ENCODE data around the gene BRF1.
A peak's percentile ranks its signal among the peaks of the same experiment; 100 is the strongest.
"Not testable (repeated sequence)": the region's sequence is repeated elsewhere in the genome, so short reads cannot be mapped to it uniquely, and the experiment has no call there.

BRF1 gene

GRCh38 chr14:105315941-105316576, 15.3 kb upstream of the BRF1 start:
- no peak for DNase-seq (ENCODE audit: low read depth in 2 of 2)

GRCh38 chr14:105315211-105315721, 14.5 kb upstream of the BRF1 start:
- DNase-seq (ENCODE audit: low read depth in 2 of 2), result no peak

GRCh38 chr14:105314287-105315200, 13.7 kb upstream of the BRF1 start, which contains the start of gene PACS2:
PACS2 (plus strand) TSS chr14:105314748; CDS start chr14:105314919, 171 bp downstream.
- DNase-seq (ENCODE audit: low read depth in 2 of 2), result peak; percentile 50 to 63

GRCh38 chr14:105313381-105314286, 12.8 kb upstream of the BRF1 start:
- DNase-seq (ENCODE audit: low read depth in 2 of 2), result peak in 1 of 2 donors; percentile 26

- no peak for DNase-seq (ENCODE audit: low read depth in 2 of 2)
Observed at GRCh38 chr14:105312973-105313372, 12.2 kb upstream of the BRF1 start.

- DNase-seq (ENCODE audit: low read depth in 2 of 2), result no peak
Observed at GRCh38 chr14:105311838-105312237, 11.0 kb upstream of the BRF1 start.

GRCh38 chr14:105309371-105309770, 8.6 kb upstream of the BRF1 start:
- DNase-seq (ENCODE audit: low read depth in 2 of 2), result no peak

GRCh38 chr14:105307052-105307727, 6.4 kb upstream of the BRF1 start:
- no peak for DNase-seq (ENCODE audit: low read depth in 2 of 2)

GRCh38 chr14:105305791-105306190, 5.0 kb upstream of the BRF1 start:
- DNase-seq (ENCODE audit: low read depth in 2 of 2), result no peak

- DNase-seq (ENCODE audit: low read depth in 2 of 2), result no peak
Observed at GRCh38 chr14:105305345-105305744, 4.5 kb upstream of the BRF1 start.

- no peak for DNase-seq (ENCODE audit: low read depth in 2 of 2)
Observed at GRCh38 chr14:105304565-105304964, 3.8 kb upstream of the BRF1 start.

- no peak for DNase-seq (ENCODE audit: low read depth in 2 of 2)
Observed at GRCh38 chr14:105303949-105304348, 3.1 kb upstream of the BRF1 start.

- DNase-seq (ENCODE audit: low read depth in 2 of 2), result not testable (repeated sequence)
Observed at GRCh38 chr14:105301915-105302249, 1.1 kb upstream of the BRF1 start.

- peak; percentile 99 for DNase-seq (ENCODE audit: low read depth in 2 of 2)
Observed at GRCh38 chr14:105301103-105301914, 508 bp upstream of the BRF1 start.

GRCh38 chr14:105299654-105300541, 903 bp downstream of the BRF1 start:
- no peak for DNase-seq (ENCODE audit: low read depth in 2 of 2)

- not testable (repeated sequence) for DNase-seq (ENCODE audit: low read depth in 2 of 2)
Observed at GRCh38 chr14:105297311-105297710, 3.5 kb downstream of the BRF1 start.

- peak; percentile 31 to 36 for DNase-seq (ENCODE audit: low read depth in 2 of 2)
Observed at GRCh38 chr14:105294142-105294597, 6.6 kb downstream of the BRF1 start.

- DNase-seq (ENCODE audit: low read depth in 2 of 2), result no peak
Observed at GRCh38 chr14:105292826-105293711, 7.7 kb downstream of the BRF1 start.
